Adrenal gland (tissue), 5 donors: ENCODE measurements around the gene LRRK1.

Experiments
- POLR2A ChIP-seq, 2 donors: fragments of 450-650 bp; IDR thresholded peaks; one replicate each; pipeline ENCODE4 v1.6.1; 2017; ENCODE audit warnings: antibody characterized with exemption in 2 of 2, mild to moderate bottlenecking in 2 of 2, moderate library complexity in 1 of 2
- TF ChIP-seq, protein P1 (sequence below), 6 experiments: fragments of 450-650 bp in 4 of 6; fragments of 200-600 bp in 2 of 6; sonication (generic) in 1 of 6; IDR thresholded peaks; 1 replicate in 5 of 6; 2 replicates in 1 of 6; pipeline versions ENCODE4 v1.5.1 to v1.8.0; 2016 to 2021; ENCODE audit warnings: antibody characterized with exemption in 6 of 6, mild to moderate bottlenecking in 2 of 6, moderate library complexity in 1 of 6
- donor health status: DM: no; HTN: no; CAD: no.

DNA sequence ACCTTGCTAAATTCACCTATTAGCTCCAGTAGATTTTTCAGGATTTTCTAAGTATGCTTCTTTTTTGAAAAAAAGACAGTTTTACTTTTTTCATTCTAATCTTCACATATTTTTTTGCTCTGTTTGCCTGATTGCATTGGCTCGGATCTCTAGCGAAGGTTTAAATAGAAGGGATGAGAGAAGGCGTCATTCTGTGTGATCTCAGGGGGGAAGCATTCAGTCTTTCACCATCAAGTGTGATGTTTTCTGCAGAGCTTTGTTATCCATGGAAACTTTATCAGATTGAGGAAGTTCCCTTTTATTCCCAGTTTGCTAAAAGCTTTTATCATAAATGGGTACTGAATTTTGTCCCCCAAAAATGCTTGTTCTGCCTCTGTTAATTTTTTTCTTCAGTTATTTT lies 120.3 kb downstream of the LRRK1 start:
- TF ChIP-seq, protein P1, sequence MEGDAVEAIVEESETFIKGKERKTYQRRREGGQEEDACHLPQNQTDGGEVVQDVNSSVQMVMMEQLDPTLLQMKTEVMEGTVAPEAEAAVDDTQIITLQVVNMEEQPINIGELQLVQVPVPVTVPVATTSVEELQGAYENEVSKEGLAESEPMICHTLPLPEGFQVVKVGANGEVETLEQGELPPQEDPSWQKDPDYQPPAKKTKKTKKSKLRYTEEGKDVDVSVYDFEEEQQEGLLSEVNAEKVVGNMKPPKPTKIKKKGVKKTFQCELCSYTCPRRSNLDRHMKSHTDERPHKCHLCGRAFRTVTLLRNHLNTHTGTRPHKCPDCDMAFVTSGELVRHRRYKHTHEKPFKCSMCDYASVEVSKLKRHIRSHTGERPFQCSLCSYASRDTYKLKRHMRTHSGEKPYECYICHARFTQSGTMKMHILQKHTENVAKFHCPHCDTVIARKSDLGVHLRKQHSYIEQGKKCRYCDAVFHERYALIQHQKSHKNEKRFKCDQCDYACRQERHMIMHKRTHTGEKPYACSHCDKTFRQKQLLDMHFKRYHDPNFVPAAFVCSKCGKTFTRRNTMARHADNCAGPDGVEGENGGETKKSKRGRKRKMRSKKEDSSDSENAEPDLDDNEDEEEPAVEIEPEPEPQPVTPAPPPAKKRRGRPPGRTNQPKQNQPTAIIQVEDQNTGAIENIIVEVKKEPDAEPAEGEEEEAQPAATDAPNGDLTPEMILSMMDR (IDR thresholded peaks at IDR 0.05), result no peak
- TF ChIP-seq POLR2A (IDR thresholded peaks at IDR 0.05), result no peak
